ENCODE results near the gene ICE2.

- TF ChIP-seq CTCF (IDR thresholded peaks at IDR 0.05): no peak
- TF ChIP-seq POLR2AphosphoS5 (IDR thresholded peaks at IDR 0.05; ENCODE audit: insufficient read depth in 1 of 2, low read depth in 1 of 2): no peak
- TF ChIP-seq POLR2A (IDR thresholded peaks at IDR 0.05): no peak
Measured at GRCh38 chr15:60518511-60518910, 39.6 kb upstream of the ICE2 start.
